Measurements from ENCODE around the gene SLC66A3.

GRCh38 chr2:11160731-11161455 is 5.6 kb downstream of the SLC66A3 start:
- no peak for TF ChIP-seq CTCF (IDR thresholded peaks at IDR 0.05; ENCODE audit: insufficient read depth, low read length, poor library complexity, severe bottlenecking)
- TF ChIP-seq EZH2phosphoT487 (conservative IDR thresholded peaks at IDR 0.05; ENCODE audit: low read length): no peak

Data from SU-DHL-6 (cell line).